OCI-M1 (cell line): ENCODE data around the gene PRKN.
A peak's percentile ranks its signal among the peaks of the same experiment; 100 is the strongest.

Source experiments
- DNase-seq: peaks from one replicate; lab custom pipeline; 2025; lab: John Stamatoyannopoulos, UW

Gene PRKN

DNA sequence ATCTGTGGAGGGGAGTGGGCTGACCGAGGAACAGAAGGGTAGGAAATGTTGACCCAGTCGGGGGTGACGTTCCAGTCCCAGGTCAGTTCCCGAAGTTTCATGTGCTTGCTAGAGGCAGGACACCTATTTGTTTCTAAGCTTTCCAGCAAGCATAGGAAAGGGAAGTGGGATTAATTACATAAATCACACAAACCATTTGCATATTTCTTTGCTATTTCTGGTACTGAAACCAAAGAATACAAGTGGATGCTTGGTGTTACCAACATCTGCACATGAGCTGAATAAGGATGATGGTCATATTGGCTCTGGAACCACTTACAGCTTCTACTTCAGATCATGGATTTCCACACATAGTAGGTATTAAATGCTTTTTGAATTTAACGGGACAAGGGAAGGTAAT lies 546.5 kb downstream of the PRKN start:
- no peak for DNase-seq

DNA sequence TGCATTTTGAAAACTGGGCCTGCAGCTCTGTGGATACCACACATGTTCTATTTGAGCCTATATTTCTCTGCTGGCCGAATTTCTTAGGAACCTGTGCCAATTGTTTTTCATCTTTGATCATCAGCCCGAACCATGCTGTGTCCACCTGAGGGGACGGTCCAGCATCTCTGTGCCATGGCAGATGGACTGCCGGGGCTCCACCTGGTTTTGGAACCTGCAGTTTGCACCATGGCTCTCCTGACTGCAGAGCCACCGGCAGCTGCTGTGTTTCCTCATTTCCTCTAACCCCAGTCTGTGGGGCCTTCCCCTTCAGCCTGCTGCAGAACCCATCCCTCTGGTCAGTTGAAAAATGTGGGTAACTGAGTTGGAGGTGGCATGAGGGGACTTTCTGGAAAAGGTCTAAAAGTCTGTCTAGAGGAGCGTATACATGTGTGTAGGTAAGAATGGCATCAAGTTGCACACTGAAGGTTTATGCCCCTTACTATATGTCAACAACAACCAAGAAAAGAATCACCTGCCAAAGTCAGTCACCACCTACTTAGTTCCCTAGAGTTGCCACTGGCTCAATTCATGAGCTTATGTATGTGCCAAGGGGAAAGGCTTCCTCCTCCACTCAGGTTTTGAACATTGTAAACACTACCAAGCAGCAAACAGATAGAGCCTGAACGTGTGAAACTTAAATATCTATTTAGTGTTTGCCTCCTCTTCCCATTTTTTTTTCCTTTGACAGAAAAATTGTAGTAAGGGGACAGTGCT lies 548.2 kb downstream of the PRKN start:
- no peak for DNase-seq

DNA sequence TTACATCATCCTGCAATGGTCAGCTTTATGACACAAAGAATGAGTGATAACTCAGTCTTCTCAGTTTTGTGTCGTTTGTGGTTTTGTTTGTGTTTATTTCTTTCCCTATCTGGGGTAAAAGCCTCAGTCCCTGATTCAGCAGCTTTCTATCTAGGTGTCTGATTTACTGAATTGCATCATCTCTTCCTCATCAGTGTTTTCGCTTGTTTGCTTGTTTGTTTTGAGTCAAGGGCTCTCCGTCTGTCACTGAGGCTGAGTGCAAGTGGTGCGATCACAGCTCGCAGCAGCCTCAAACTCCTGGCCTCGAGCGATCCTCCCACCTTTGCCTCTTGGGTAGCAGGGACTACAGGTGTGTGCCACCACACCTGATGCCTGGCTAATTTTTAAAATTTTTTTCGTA lies 548.9 kb downstream of the PRKN start:
- DNase-seq, result peak; percentile 45

DNA sequence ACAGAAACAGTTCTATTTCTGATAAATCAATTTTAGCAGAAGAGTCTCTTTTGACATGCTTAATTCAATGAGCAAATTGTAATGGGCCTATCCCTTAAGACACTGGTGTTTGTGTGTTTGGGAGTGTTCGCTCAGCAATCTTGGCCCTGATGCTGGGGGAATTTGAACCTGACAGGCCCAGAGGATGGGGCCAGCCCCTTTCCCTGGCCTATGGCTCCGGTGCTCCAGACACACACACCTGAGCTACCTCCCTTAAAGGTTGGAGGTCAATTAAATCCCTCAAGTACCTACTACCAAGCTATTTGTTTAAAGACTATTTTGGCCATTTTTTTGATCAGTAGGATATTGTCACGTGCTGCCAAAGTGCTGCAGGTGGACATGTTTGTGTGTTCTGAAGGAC lies 549.3 kb downstream of the PRKN start:
- DNase-seq, result no peak

DNA sequence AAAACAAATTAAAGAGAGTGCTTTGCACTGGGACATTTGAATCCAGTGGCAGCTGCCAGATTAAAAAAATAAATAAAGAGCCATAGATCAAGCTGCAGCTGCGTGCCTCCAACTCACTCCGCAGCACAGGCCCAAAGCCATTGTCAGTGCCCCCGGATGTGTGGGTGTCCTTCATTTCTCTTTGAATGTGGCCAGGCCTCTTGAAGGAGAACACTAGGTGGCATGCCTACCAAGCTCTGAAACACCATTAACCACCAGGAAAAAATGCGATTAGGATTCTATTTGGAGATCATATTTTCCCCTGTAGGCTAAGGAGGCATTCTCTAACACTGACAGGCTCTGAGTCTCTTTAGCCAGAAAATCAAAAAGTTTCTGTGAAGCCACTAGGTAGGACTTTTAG lies 549.8 kb downstream of the PRKN start:
- DNase-seq, result peak; percentile 32

DNA sequence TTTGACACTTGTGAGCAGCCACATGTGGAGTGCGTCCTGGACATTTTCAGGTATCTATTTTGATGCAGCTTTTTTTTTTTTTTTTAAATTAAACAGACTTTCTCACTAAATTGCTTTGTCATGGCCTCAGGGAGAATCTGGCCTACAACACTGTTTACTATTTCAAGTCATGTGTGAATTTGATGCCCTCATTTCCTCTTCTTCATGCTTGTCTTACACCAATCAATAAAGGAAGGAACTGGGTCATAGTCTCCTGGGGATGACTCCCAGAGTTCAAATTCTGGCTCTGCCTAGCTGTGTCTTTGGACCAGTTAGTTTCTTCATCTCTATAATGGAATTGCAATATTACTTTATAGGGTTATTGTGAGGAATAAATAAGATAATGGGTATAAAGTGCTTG lies 554.1 kb downstream of the PRKN start:
- DNase-seq, result no peak

DNA sequence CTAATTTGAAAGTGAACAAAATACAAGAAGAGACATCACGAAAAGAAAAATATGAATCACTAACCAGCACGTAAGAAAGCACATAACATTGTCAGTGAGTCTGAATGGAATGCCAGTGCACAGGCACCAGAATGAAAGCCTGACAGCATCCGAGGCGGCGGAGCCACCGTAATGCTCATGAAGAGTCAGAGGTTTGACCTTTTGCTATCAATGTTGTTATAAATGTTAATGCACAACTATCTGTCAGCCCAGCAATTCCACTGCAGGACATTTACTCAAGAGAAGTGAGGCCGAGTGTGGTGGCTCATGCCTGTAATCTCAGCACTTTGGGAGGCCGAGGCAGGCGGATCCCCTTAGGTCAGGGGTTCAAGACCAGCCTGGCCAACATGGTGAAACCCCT lies 562.1 kb downstream of the PRKN start:
- DNase-seq, result no peak

DNA sequence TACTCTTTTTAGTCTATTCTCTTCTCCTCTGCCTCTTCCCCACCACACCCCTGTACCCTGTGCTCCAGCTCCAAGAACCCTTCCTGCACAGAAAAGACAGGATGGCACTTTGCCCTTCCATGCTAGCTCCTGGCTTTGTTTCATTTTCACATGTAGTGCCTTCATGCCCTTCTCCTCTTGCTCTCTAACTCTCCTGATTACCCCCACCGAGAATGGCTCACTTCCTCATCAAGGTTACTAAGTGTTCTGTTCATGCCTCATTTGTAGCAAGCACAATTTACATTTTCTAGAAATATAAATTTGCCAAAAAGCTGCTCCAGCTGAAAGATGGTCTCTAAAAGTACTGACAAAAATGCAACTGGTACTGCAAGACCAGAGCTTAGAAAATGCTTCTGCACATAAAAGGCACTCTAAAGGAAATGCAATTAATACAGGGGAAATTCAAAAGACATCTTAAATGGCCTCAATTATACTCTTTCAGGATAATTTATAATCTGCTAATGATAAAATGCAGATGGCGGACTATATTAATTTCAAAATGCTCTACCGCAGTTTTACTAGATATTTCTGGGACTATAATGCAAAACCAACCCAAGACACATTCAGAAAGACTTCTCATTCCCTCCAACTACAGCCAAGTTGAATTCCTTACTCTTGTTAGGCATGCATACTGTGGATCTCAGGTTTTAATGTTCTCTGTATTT lies 570.2 kb downstream of the PRKN start:
- peak; percentile 24 for DNase-seq

DNA sequence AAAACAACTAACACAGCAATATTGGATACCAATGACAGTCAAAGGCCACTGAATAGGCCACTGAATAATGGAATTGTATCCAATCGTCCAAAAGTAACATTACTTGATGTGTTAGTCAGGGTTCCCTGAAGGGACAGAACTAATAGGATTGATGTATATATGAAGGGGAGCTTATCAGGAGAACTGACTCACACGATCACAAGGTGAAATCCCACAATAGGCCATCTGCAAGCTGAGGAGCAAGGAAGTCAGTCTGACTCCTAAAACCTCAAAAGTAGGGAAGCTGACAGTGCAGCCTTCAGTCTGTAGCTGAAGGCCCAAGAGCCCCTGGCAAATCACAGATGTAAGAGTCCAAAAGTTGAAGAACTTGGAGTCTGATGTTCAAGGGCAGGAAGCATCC lies 571.4 kb downstream of the PRKN start:
- DNase-seq, result no peak

DNA sequence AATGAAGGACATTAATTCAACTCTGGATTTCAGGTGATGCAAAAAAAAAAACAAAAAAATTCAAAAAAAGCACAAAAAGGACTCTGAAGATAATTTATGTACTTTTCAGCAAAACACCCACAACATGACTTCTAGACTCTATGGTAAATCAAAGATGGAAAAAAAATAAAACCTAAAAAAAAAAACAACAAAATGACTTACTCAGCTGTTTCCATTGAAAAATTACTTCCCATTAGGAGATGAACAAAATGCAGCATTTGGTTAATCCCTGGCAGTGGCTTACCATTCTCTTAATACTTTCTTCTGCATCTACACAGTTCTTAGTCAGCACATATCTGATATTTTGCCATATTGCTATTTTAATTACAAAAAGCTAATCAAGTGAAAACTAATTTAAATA lies 572.6 kb downstream of the PRKN start:
- DNase-seq, result no peak

DNA sequence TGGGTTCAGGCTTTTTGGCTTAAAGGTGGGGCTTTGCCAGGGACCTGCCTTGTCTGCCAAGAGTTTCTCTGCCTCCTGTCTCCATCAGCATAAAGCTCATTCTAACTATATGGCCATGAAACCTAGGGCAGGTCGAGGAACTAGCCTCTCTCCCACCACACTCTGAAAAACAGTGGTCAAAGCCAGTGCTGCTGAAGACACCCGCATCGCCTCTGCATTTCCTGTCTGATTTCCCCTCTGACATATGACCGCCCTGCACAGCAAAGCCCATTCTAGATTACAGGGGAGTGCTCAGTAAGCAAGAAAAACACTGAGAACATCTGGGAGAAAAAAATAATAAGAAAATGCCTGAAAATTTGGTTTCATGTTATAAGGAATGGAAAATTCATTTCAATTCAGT lies 573.6 kb downstream of the PRKN start:
- DNase-seq, result no peak

DNA sequence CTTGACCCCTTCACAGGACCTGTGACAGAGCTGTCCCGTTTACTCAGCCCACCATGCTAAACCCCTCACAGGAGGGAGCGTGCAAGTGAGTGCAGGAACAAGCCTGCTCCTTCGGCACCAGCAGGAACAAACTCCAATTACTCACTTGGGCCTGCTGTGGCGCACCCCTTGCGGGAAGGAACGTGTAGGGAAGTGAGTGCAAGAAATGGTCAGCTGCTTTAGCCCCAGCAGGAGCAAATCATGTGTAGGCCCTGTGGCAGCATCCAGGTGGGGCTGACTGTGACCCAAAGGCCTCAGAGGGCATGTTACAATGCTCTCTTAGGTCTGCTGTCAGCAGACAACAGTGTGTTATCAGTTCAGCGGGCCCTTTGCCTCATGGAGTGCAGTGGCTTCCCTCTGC lies 574.4 kb downstream of the PRKN start:
- DNase-seq, result no peak

DNA sequence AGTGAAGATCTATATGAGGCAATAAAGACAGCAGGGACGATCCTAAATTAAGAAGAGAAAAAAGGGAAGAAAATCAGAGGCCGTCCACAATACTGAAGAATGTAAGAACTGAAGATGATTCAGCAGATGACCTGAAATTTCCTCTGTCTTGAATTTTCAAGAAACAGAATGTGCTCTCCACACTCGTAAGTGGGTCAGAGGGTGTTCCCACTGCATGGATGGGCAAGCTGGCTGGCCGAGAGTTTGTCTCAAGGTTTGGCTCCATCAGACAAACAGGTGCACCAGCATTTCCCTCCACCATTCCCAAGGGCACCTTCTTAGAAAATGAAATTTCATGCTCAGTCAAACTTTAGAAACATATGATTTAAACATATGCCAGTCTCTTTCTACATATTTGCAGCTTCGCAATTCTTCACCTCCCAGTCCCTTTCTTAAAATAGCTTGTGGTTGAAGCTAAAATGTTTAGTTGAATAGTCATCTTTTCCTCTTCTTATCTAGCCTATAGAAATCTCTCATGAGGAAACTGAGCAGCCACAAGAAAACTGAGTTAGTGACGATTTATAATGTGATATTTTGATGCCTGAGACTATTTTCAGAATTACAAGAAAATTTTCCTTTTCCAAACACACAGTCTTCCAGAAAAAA lies 576.4 kb downstream of the PRKN start:
- peak; percentile 12 for DNase-seq

DNA sequence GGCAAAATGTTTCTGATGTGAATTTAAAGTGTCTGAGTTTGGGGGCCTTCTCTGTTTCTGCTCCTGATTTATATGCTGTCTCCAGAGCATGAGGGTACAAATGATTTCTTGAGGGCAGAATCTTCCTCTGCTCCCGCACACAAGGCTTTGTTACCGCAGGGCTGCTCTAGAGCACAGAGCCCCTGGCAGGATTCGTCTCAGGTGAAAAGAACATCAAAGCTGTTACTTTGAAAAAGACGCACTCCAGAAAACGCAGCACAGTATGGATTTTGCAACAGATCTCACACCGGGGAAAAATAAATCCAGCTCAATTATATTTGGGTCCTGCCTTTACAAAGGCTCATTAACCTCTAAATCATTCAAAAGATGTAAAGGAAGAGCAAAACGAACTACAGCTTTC lies 577.3 kb downstream of the PRKN start:
- DNase-seq, result no peak

DNA sequence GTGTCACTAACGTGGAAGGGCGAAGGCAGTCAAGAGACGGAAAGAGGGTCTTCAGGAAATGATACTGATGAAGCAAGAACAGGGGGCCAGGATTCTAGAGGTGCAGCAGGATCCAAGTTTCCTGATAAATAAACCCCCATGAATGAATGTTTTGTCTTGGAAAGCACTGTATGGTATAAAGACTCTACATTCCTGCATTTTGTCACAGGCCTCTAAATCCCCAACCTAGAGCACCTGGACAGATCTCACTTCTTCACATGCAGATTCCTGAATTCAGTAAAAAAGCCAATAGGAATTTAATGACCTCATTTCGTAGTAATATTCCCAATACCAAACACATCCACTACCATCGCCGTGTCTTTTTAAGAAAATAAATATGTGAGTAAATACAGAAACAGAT lies 577.8 kb downstream of the PRKN start:
- DNase-seq, result no peak

DNA sequence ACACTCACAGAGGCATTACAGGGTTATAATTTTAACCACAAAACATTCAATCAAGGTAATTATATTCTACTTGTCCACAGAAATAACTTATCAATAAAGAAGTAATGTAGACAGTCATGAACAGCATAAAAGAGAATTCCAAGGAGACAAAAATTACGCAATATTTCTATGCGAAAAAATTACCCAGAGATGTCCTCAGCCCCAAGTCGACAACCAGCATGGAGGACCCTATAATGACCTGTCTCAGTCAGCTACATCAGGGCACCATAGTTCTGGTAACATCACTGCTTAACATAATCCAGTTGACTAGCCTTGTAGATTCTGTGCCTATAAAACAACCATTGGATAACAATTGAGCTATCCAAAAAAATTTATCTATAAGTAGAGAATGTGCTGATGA lies 579.8 kb downstream of the PRKN start:
- DNase-seq, result no peak

DNA sequence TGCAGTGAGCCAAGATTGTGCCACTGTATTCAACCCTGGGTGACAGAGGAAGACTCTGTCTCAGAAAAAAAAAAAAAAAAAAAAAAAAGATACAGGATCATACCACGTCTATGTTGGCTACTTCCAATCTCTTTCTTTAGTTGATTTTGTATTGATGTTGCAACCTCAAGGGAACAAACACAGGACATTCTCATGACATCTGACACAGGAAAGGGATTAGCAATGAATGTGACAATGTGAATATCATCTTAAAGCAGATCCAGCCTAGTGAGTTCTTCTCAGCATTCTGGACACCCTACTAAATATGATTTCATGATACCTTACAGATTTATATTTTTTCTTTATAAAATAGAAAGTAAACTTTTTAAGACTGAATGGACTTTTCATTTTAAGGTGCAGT lies 580.3 kb downstream of the PRKN start:
- no peak for DNase-seq

DNA sequence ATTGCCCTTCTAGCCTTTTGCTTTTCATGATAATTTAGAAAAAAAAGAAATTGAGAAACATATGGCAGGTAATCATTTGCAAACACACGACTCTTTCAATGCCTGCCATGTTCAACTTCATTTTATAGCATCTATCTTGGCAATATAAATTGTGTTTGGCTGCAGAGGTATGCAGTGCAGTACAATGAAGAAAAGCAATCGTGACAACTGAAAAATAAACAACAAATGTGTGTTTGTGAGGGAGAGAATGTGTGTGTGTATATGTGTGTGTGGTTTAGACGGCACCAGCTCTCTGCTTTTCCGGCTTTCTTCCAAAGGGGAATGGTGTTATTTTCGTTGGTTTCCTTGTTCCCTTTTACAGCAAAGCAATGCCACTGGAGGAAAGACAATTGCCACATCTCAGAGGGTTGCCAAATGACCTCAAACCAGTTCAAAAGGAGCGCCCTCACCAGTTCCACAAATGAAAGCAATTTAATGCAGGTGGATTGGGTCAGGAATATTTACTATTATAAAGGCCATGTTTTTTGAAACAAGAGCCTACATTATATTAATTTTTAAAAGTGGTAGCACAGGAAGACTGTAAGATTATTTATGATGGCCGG lies 587.2 kb downstream of the PRKN start:
- no peak for DNase-seq

DNA sequence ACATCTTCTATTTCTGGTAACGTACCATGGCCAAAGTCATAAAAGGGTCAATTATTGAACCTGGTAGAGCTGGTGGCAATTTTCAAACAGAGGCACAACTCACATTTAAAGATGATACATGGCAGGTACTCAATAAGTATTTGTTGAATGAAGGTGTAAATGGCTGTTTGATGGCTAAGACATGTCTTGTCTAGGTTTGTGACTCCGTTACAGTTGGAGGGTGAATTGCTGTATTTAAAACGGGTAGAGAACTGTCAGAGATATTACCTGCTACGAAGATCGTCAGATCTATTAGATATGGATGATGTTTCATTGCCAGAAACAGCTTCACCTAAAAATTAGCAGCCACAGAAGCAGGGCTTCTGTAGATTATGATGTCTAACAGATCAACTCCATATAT lies 601.9 kb downstream of the PRKN start:
- DNase-seq, result no peak

DNA sequence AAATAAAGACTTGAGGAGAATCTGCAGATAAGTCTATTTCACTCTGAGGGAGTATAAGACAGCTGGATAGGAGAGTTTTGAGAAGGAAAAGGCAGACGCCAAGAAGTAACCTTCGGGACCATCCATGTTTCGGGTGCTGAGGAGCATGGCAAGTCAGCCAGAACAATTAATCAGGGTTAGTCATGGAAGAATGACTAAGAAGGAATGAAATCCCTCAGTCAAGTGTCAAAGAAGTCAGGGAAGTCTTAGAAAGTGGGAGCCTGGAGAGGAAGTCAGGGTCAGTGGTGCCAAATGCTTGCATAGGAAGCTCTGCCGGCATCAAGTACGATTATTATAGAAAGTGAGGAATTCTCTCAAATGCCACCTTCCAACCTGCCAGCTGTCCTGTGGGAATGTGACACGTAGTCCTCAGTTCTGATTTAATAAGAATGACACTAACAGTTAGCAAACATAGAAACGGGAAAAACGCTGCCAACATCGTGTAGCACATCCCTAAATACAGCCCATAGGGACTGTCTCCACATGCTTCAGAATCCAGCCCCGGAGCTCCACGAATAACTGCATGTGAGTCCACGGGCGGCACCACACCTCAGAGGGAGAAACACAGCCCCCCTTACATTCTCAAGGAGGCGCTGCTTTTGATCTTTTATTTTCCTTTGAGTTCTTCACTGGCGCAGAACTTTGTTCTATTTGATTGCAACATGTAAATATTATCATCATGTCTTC lies 602.7 kb downstream of the PRKN start:
- DNase-seq, result no peak

DNA sequence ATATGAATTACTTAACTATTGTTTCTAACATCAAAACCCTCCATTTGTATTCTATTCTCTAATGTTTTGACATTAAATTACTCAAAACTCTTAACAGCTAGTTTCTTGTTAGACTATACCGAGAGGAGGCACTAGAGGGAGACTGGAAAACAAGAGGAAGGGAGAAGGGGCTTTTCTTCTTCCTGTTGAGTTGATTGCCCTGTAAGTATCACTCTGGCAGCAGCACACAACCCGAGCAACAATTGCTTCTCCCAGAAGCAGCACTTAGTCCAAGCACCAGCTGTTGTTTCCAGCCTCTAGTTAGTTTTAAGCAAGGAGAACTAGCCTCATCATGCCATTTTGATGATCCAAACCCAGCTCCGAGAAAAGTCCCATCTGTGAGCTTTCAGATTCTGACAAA lies 603.8 kb downstream of the PRKN start:
- DNase-seq, result peak; percentile 48

DNA sequence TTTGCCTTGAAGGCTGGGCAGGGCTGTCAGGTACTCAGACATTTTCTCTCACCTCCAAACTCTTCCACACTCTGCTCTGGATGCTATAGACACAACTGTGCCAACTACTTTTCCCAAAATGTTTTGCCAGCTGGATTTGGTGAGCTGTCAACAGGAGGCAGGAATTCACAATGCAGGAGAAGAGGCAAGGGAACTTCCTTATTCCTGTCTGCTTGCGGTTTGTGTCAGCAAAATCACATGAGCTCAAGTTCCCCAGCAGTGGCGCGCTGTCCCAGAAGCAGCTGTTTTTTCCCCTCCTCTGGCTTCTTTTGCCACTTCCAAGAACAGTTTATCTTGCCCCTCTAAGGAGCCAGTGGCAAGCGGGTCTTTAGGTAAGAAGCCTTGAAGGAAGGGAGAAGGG lies 608.2 kb downstream of the PRKN start:
- peak; percentile 73 for DNase-seq
